A673 (cell line): ENCODE results near the gene OTUD5. TPM values are rescaled to one million over a fixed set of nuclear protein-coding genes. Genes with fewer than 3 reads are reported as not detected.

ENCODE experiments used
- BruUV-seq: library from RNA; stranded (reverse); fragments of 400-500 nt; replicated peaks from 2 replicates; lab custom pipeline; 2021; lab: Mats Ljungman, UMichigan
- CTCF ChIA-PET: fragments of 300-600 bp; sonication (Branson Sonifier 250); formaldehyde crosslinking; loops from one replicate; lab custom pipeline; 2022; ENCODE audit warnings: antibody characterized with exemption; lab: Charles Lee
- POLR2A ChIA-PET: fragments of 300-600 bp; sonication (Branson Sonifier 250); formaldehyde crosslinking; loops from one replicate; lab custom pipeline; 2022; ENCODE audit warnings: antibody characterized with exemption; ENCODE audit not compliant: low non-redundant PET; lab: Charles Lee
- DNase-seq: peaks from one replicate; pipeline ENCODE4 v3.0.0-alpha.2; 2015; ENCODE audit warnings: low spot score
- H3K27ac ChIP-seq: fragments of 200-600 bp; sonication (generic); 2 replicates; pipeline ENCODE4 v1.5.1; 2016; ENCODE audit warnings: mixed run types, low read depth, mild to moderate bottlenecking, mixed read lengths, antibody characterized with exemption, low read length; ENCODE audit not compliant: poor library complexity, severe bottlenecking
- H3K27me3 ChIP-seq: fragments of 200-600 bp; sonication (generic); replicated peaks from 2 replicates; pipeline ENCODE4 v1.6.1; 2017; ENCODE audit warnings: mixed run types, low read depth, mild to moderate bottlenecking, mixed read lengths, antibody characterized with exemption, low read length; ENCODE audit not compliant: insufficient read depth, poor library complexity
- H3K36me3 ChIP-seq: fragments of 200-600 bp; sonication (generic); 2 replicates; pipeline ENCODE4 v1.6.1; 2016; ENCODE audit warnings: mixed run types, mild to moderate bottlenecking, mixed read lengths, antibody characterized with exemption, low read length; ENCODE audit not compliant: insufficient read depth, poor library complexity, severe bottlenecking
- H3K4me1 ChIP-seq: fragments of 200-600 bp; sonication (generic); 2 replicates; pipeline ENCODE4 v1.6.1; 2017; ENCODE audit warnings: mixed run types, mild to moderate bottlenecking, mixed read lengths, antibody characterized with exemption, low read length; ENCODE audit not compliant: insufficient read depth, poor library complexity, severe bottlenecking
- H3K4me3 ChIP-seq: fragments of 200-600 bp; sonication (generic); 2 replicates; pipeline ENCODE4 v1.5.1; 2016; ENCODE audit warnings: low read depth, mixed run types, mild to moderate bottlenecking, mixed read lengths, low read length; ENCODE audit not compliant: poor library complexity, severe bottlenecking
- H3K9me3 ChIP-seq: fragments of 200-600 bp; sonication (generic); 2 replicates; pipeline ENCODE4 v1.6.1; 2016; ENCODE audit warnings: mixed run types, low read depth, mild to moderate bottlenecking, mixed read lengths, antibody characterized with exemption, low read length; ENCODE audit not compliant: poor library complexity, severe bottlenecking
- CTCF ChIP-seq: fragments of 300-800, 200-600 bp; sonication (generic); conservative IDR thresholded peaks from 2 replicates; pipeline ENCODE4 v1.5.1; 2017; ENCODE audit warnings: low read depth, mild to moderate bottlenecking, antibody characterized with exemption, low read length, moderate library complexity, mixed read lengths
- EZH2 ChIP-seq: fragments of 200-600 bp; sonication (generic); IDR thresholded peaks from 2 replicates; pipeline ENCODE4 v1.6.1; 2017; ENCODE audit warnings: borderline replicate concordance, low read depth, mild to moderate bottlenecking, mixed read lengths, antibody characterized with exemption, low read length; ENCODE audit not compliant: poor library complexity, severe bottlenecking
- intact Hi-C: fragments of 100-400 bp; cut with micrococcal nuclease; formaldehyde crosslinking; loops from one replicate; pipeline ENCODE4 v1.10.0; 2022; ENCODE audit not compliant: unreplicated experiment
- total RNA-seq: library from RNA; stranded (reverse); gene quantifications from 2 replicates; pipeline ENCODE4 v1.2.3, GENCODE V29; 2021

The OTUD5 gene
- total RNA-seq, 1 experiment from 2014 or later, result 67.5 TPM

- Histone ChIP-seq H3K36me3 (no peaks in the 10 kb centered on the region), H3K4me1 (peaks cover 13% of the 10 kb centered on the region), H3K27ac (peak overlapping the region; percentile 50), H3K27me3 (no peaks in the 10 kb centered on the region), H3K9me3 (no peaks in the 10 kb centered on the region), H3K4me3 (peak overlapping the region; percentile 45)
- DNase-seq, result peak; percentile 68
- TF ChIP-seq EZH2 (no peak), CTCF (peak; percentile 71)
- ChIA-PET CTCF (interaction anchor here (0.8 kb wide), 1 partner anchor 14 kb away, joined by 4 read pairs; no protein-coding TSS in a partner anchor), POLR2A (interaction anchor here (0.6 kb wide), 1 partner anchor 12 kb away, joined by 3 read pairs; no protein-coding TSS in a partner anchor)
- intact Hi-C loops, result no loop called here
- no TSS peak for BruUV-seq
Measured at GRCh38 chrX:48972220-48973164, 15.1 kb upstream of the OTUD5 start.

- H3K27ac ChIP-seq, result peak within 1 kb of the TSS; percentile 50
- TF ChIP-seq EZH2 (no peak), CTCF (no peak)
- intact Hi-C loops, result no loop called here
- no peaks in the 10 kb centered on the region for H3K36me3 ChIP-seq
- DNase-seq, result peak; percentile 68
- ChIA-PET POLR2A (interaction anchor here (0.6 kb wide), 2 partner anchors 11 to 13 kb away, joined by 3 read pairs; no protein-coding TSS in a partner anchor), CTCF (interaction anchor here (0.8 to 1.0 kb wide), 2 partner anchors 11 to 13 kb away, joined by 3 to 4 read pairs; no protein-coding TSS in a partner anchor)
- H3K4me3 ChIP-seq, result peak within 1 kb of the TSS; percentile 45
- H3K4me1 ChIP-seq, result peaks cover 13% of the 10 kb centered on the region
- no TSS peak for BruUV-seq
- H3K9me3 ChIP-seq, result no peaks in the 10 kb centered on the region
- no peaks in the 10 kb centered on the region for H3K27me3 ChIP-seq
Measured at GRCh38 chrX:48971249-48972219, 14.1 kb upstream of the OTUD5 start, which contains the start of gene KCND1. Gene KCND1, minus strand, starts transcription at chrX:48971844. Its CDS starts 1,573 bp downstream, at chrX:48970271.

GRCh38 chrX:48969471-48969870, 12.1 kb upstream of the OTUD5 start:
- Histone ChIP-seq H3K27ac (no peak overlapping the region), H3K4me1 (peaks cover 13% of the 10 kb centered on the region), H3K27me3 (no peaks in the 10 kb centered on the region), H3K36me3 (no peaks in the 10 kb centered on the region), H3K9me3 (no peaks in the 10 kb centered on the region), H3K4me3 (no peak overlapping the region)
- TF ChIP-seq EZH2 (no peak), CTCF (no peak)
- POLR2A ChIA-PET, result no interaction called here
- no TSS peak for BruUV-seq
- CTCF ChIA-PET, result no interaction called here
- no peak for DNase-seq
- intact Hi-C loops, result no loop called here
